Activated naive CD4-positive, alpha-beta T cell treated with anti-CD3 and anti-CD28 coated beads for 36 hours (primary cell): Measurements from ENCODE around the gene MSANTD7. TPM values are rescaled to one million over a fixed set of nuclear protein-coding genes. Genes with fewer than 3 reads are reported as not detected.
"Not testable (repeated sequence)": the region's sequence is repeated elsewhere in the genome, so short reads cannot be mapped to it uniquely, and the experiment has no call there.

Experiments
- CTCF ChIA-PET: fragments of 350-600 bp; sonication (Branson Sonifier 250); formaldehyde crosslinking; loops from one replicate; lab custom pipeline; 2021; ENCODE audit warnings: antibody characterized with exemption; lab: Charles Lee
- DNase-seq: peaks from one replicate; pipeline ENCODE4 v3.0.0-alpha.2; 2020
- H3K27ac Mint-ChIP-seq: one replicate; pipeline ENCODE4 v1.8.0; 2021; ENCODE audit warnings: mild to moderate bottlenecking, mixed read lengths
- H3K27me3 Mint-ChIP-seq: one replicate; pipeline ENCODE4 v1.8.0; 2021; ENCODE audit warnings: low read depth, mixed read lengths
- H3K36me3 Mint-ChIP-seq: one replicate; pipeline ENCODE4 v1.8.0; 2021; ENCODE audit warnings: low read depth, mixed read lengths
- H3K4me1 Mint-ChIP-seq: one replicate; pipeline ENCODE4 v1.8.0; 2021; ENCODE audit warnings: low read depth, mixed read lengths
- H3K4me3 Mint-ChIP-seq: one replicate; pipeline ENCODE4 v1.8.0; 2021; ENCODE audit warnings: mild to moderate bottlenecking, moderate library complexity, mixed read lengths
- H3K9me3 Mint-ChIP-seq: one replicate; pipeline ENCODE4 v1.8.0; 2021; ENCODE audit warnings: mixed read lengths
- intact Hi-C: fragments of 100-400 bp; cut with micrococcal nuclease; formaldehyde crosslinking; loops from one replicate; pipeline ENCODE4 v1.15.1; 2023
- total RNA-seq, 2 experiments: library from RNA; stranded (reverse); gene quantifications; one replicate each; pipeline ENCODE4 v1.2.3, GENCODE V29; 2021

The MSANTD7 gene
- total RNA-seq, 2 experiments from 2014 or later, result 19.6 to 21.3 TPM

- H3K4me1 Mint-ChIP-seq, result peaks cover 22% of the 10 kb centered on the region
- no peaks in the 10 kb centered on the region for H3K27me3 Mint-ChIP-seq
- H3K36me3 Mint-ChIP-seq, result peaks cover 39% of the 10 kb centered on the region
- peak overlapping the region; percentile 92 for H3K4me3 Mint-ChIP-seq
- intact Hi-C loops, result no loop called here
- no peak for DNase-seq
- CTCF ChIA-PET, result no interaction called here
- no peaks in the 10 kb centered on the region for H3K9me3 Mint-ChIP-seq
- H3K27ac Mint-ChIP-seq, result no peak overlapping the region
Observed at GRCh38 chr10:14840178-14840577, 2.1 kb downstream of the MSANTD7 start.

DNA sequence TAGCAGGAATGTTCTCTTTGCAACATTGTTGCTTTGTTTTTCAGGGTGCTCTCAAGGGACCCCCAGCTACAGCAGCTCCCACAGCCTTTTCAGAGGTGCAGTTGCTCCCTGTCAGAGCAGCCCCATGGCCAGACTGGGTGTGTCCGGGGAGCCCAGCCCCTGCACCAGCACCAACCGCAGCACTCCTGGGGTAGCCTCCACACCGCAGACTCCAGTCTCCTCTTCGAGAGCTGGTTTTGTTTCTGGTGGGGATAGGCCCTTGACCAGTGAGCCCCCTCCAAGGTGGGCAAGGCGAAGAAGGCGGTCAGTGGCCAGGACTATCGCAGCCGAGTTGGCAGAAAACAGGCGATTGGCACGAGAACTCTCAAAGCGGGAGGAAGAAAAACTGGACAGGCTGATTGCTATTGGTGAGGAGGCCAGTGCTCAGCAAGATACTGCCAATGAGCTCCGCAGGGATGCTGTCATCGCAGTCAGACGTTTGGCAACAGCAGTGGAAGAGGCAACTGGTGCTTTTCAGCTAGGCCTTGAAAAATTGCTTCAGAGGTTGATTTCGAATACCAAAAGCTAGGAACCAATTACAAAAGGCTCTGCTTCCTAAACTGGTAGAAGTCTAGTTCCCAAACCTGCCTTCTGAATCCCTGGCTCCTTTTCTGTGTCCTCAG is 5.4 kb downstream of the MSANTD7 start:
- Mint-ChIP-seq H3K9me3 (no peaks in the 10 kb centered on the region), H3K36me3 (peaks cover 38% of the 10 kb centered on the region), H3K27me3 (no peaks in the 10 kb centered on the region), H3K4me3 (no peak overlapping the region), H3K4me1 (peaks cover 19% of the 10 kb centered on the region), H3K27ac (no peak overlapping the region)
- intact Hi-C loops, result no loop called here
- DNase-seq, result no peak
- CTCF ChIA-PET, result interaction anchor here (0.7 to 1.1 kb wide), 3 partner anchors 56 to 517 kb away, joined by 3 read pairs; no protein-coding TSS in a partner anchor

DNA sequence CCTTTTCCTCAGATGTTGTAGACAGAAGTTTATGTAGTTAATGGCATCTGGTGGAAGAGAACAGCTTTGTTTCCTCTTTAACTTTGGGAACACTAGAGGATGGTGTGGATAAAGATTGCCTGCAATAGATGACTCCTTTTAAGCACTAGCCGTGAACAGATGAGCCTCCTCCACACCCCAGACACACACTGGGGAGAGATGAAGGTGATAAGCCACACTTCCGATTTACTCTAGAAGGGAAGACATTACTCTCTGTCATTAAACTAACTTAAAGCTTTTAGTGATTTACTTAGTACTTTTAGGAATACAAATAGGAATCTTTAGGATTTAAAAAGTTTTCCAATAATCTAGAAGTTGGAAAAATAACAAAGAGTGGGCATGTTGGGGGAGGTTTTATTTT is 6.8 kb downstream of the MSANTD7 start:
- Mint-ChIP-seq H3K36me3 (peaks cover 32% of the 10 kb centered on the region), H3K9me3 (no peaks in the 10 kb centered on the region)

DNA sequence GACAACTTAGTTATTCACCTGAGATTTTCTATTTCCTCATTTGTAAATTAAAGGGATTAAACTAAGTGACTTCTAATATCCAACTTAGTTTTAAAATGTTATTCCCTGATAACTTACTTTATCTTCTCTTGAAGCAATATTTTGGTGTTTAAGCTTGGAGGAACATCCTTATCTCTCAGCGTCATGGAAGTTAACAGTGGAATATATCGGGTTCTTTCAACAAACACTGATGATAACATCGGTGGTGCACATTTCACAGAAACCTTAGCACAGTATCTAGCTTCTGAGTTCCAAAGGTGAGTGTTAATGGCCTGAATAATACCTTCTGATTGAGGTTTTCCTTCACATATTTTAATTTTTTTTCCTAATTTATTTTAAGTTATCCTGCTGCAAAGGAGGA is 14.1 kb downstream of the MSANTD7 start:
- CTCF ChIA-PET, result no interaction called here
- DNase-seq, result no peak
- intact Hi-C loops, result no loop called here
- H3K9me3 Mint-ChIP-seq, result no peaks in the 10 kb centered on the region
- H3K36me3 Mint-ChIP-seq, result peaks cover 12% of the 10 kb centered on the region
- no peak overlapping the region for H3K4me3 Mint-ChIP-seq
- H3K4me1 Mint-ChIP-seq, result peaks cover 1% of the 10 kb centered on the region
- no peak overlapping the region for H3K27ac Mint-ChIP-seq
- H3K27me3 Mint-ChIP-seq, result no peaks in the 10 kb centered on the region

More for the DNA sequence above, 6.8 kb downstream of the MSANTD7 start:
- Mint-ChIP-seq H3K4me3 (no peak overlapping the region), H3K4me1 (peaks cover 10% of the 10 kb centered on the region), H3K27ac (no peak overlapping the region), H3K27me3 (no peaks in the 10 kb centered on the region)
- CTCF ChIA-PET, result interaction anchor here (0.6 to 0.9 kb wide), 2 partner anchors 10 to 32 kb away, joined by 3 to 4 read pairs; no protein-coding TSS in a partner anchor
- DNase-seq, result no peak
- intact Hi-C loops, result no loop called here

- Mint-ChIP-seq H3K27ac (no peak overlapping the region), H3K4me3 (no peak overlapping the region), H3K4me1 (no peaks in the 10 kb centered on the region), H3K9me3 (no peaks in the 10 kb centered on the region), H3K36me3 (peaks cover 17% of the 10 kb centered on the region), H3K27me3 (no peaks in the 10 kb centered on the region)
- no peak for DNase-seq
- intact Hi-C loops, result no loop called here
- CTCF ChIA-PET, result no interaction called here
Observed at GRCh38 chr10:14855453-14855852, 17.3 kb downstream of the MSANTD7 start.

DNA sequence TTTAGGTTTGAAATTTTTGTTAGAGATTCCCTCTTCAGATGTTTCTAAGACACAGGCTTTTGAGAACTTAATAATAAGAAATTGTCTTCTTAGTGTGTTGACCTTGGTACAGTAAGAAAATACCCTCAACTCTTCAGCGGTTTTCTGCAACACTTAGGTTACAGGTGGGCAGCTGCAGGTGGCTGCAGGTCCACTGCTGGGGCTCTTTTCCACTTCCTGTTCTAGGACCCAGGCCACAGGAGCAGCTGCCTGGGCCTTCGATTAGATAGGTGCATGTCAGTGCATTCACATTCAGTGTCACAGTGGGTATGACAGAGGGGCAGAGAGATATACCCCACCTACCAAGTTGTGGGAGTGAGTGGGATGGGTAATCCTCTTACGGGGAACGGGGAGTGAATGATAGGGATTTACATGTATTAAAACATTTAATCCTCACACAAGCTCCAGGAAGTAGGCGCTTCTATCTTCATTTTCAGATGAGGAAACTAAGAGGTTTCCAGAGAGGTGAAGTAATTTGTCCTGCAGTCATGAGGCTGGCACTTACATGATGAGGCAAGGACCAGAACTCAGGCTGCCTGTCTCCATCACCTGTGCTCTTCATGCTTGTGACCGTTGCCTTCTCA is 20.3 kb downstream of the MSANTD7 start:
- Mint-ChIP-seq H3K4me3 (no peak overlapping the region), H3K27ac (no peak overlapping the region), H3K9me3 (no peaks in the 10 kb centered on the region), H3K36me3 (peaks cover 28% of the 10 kb centered on the region), H3K4me1 (no peaks in the 10 kb centered on the region), H3K27me3 (no peaks in the 10 kb centered on the region)
- intact Hi-C loops, result no loop called here
- DNase-seq, result no peak
- CTCF ChIA-PET, result no interaction called here

- no peak for DNase-seq
- Mint-ChIP-seq H3K27ac (no peak overlapping the region), H3K36me3 (peaks cover 29% of the 10 kb centered on the region), H3K4me3 (no peak overlapping the region), H3K9me3 (no peaks in the 10 kb centered on the region), H3K27me3 (no peaks in the 10 kb centered on the region), H3K4me1 (no peaks in the 10 kb centered on the region)
- CTCF ChIA-PET, result no interaction called here
- intact Hi-C loops, result no loop called here
Observed at GRCh38 chr10:14859043-14859442, 20.9 kb downstream of the MSANTD7 start.

DNA sequence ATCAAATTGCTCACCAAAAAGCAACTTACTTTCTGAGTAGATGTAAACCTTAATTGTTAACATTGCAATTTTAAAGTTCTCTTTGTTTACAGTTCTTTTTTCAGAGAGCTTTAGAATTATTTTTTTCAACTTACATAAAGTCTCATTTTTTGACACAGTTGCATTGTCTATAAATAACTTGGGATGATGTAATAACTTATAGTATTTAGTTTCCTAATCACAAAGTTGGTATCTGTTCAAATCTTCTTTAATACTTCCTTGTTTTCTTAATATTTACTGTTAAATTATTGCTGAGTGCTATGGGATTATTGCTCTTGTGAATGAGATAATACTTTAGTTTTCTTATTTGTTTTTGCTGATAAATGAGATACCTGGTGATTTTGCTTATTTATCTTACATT is 21.7 kb downstream of the MSANTD7 start:
- DNase-seq, result no peak
- H3K36me3 Mint-ChIP-seq, result peaks cover 33% of the 10 kb centered on the region
- CTCF ChIA-PET, result no interaction called here
- H3K27me3 Mint-ChIP-seq, result no peaks in the 10 kb centered on the region
- H3K27ac Mint-ChIP-seq, result no peak overlapping the region
- no peak overlapping the region for H3K4me3 Mint-ChIP-seq
- H3K9me3 Mint-ChIP-seq, result no peaks in the 10 kb centered on the region
- intact Hi-C loops, result no loop called here
- no peaks in the 10 kb centered on the region for H3K4me1 Mint-ChIP-seq

- DNase-seq, result no peak
- intact Hi-C loops, result no loop called here
- H3K27ac Mint-ChIP-seq, result no peak overlapping the region
- H3K9me3 Mint-ChIP-seq, result no peaks in the 10 kb centered on the region
- H3K4me3 Mint-ChIP-seq, result no peak overlapping the region
- CTCF ChIA-PET, result no interaction called here
- H3K27me3 Mint-ChIP-seq, result no peaks in the 10 kb centered on the region
- H3K4me1 Mint-ChIP-seq, result no peaks in the 10 kb centered on the region
- peaks cover 36% of the 10 kb centered on the region for H3K36me3 Mint-ChIP-seq
Observed at GRCh38 chr10:14860791-14861190, 22.7 kb downstream of the MSANTD7 start.

- H3K4me1 Mint-ChIP-seq, H3K27ac Mint-ChIP-seq, DNase-seq, H3K4me3 Mint-ChIP-seq, H3K27me3 Mint-ChIP-seq, H3K9me3 Mint-ChIP-seq, CTCF ChIA-PET, intact Hi-C loops: not testable (repeated sequence)
- peaks cover 37% of the 10 kb centered on the region for H3K36me3 Mint-ChIP-seq
Observed at GRCh38 chr10:14864466-14864865, 26.4 kb downstream of the MSANTD7 start.

DNA sequence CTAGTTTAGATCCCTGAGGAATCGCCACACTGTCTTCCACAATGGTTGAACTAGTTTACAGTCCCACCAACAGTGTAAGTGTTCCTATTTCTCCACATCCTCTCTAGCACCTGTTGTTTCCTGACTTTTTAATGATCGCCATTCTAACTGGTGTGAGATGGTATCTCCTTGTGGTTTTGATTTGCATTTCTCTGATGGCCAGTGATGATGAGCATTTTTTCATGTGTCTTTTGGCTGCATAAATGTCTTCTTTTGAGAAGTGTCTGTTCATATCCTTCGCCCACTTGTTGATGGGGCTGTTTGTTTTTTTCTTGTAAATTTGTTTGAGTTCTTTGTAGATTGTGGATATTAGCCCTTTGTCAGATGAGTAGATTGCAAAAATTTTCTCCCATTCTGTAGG is 26.8 kb downstream of the MSANTD7 start:
- H3K4me3 Mint-ChIP-seq, CTCF ChIA-PET, H3K27me3 Mint-ChIP-seq, intact Hi-C loops, H3K4me1 Mint-ChIP-seq, DNase-seq, H3K27ac Mint-ChIP-seq, H3K9me3 Mint-ChIP-seq: not testable (repeated sequence)
- H3K36me3 Mint-ChIP-seq, result peaks cover 39% of the 10 kb centered on the region

- DNase-seq, result no peak
- no peak overlapping the region for H3K4me3 Mint-ChIP-seq
- peaks cover 13% of the 10 kb centered on the region for H3K4me1 Mint-ChIP-seq
- no peaks in the 10 kb centered on the region for H3K9me3 Mint-ChIP-seq
- CTCF ChIA-PET, result no interaction called here
- no peak overlapping the region for H3K27ac Mint-ChIP-seq
- intact Hi-C loops, result no loop called here
- H3K36me3 Mint-ChIP-seq, result peaks cover 2% of the 10 kb centered on the region
- H3K27me3 Mint-ChIP-seq, result no peaks in the 10 kb centered on the region
Observed at GRCh38 chr10:14873090-14873760, 35.1 kb downstream of the MSANTD7 start.
